T-helper 2 cell treated with Interferon-gamma antibody and Interleukin-4, amounts not matched to agents 5 μg/mL and 100 μg/mL, for 36 hours (primary cell): Measurements from ENCODE around the gene HDGFL2.
A peak's percentile ranks its signal among the peaks of the same experiment; 100 is the strongest.

Experiments used
- DNase-seq: peaks from one replicate; pipeline ENCODE4 v3.0.0; 2021; ENCODE audit warnings: low spot score
- H3K27ac Mint-ChIP-seq: one replicate; pipeline ENCODE4 v1.8.0; 2021; ENCODE audit warnings: mild to moderate bottlenecking, mixed read lengths
- H3K27me3 Mint-ChIP-seq: one replicate; pipeline ENCODE4 v1.8.0; 2021; ENCODE audit warnings: low read depth, mixed read lengths
- H3K36me3 Mint-ChIP-seq: one replicate; pipeline ENCODE4 v1.8.0; 2021; ENCODE audit warnings: low read depth, mixed read lengths
- H3K4me1 Mint-ChIP-seq: one replicate; pipeline ENCODE4 v1.8.0; 2021; ENCODE audit warnings: low read depth, mixed read lengths
- H3K4me3 Mint-ChIP-seq: one replicate; pipeline ENCODE4 v1.8.0; 2022; ENCODE audit warnings: mild to moderate bottlenecking, moderate library complexity, mixed read lengths
- H3K9me3 Mint-ChIP-seq: one replicate; pipeline ENCODE4 v1.8.0; 2021; ENCODE audit warnings: mixed read lengths

HDGFL2 gene

GRCh38 chr19:4472174-4472974 lies at the start of gene HDGFL2:
HDGFL2 (plus strand) TSS chr19:4472297; CDS start chr19:4472351, 54 bp downstream.
- peaks cover 22% of the 10 kb centered on the region for H3K4me1 Mint-ChIP-seq

GRCh38 chr19:4423416-4424126 lies 48.5 kb upstream of the HDGFL2 start:
- Mint-ChIP-seq H3K27me3 (no peaks in the 10 kb centered on the region), H3K9me3 (no peaks in the 10 kb centered on the region), H3K4me1 (peaks cover 6% of the 10 kb centered on the region), H3K4me3 (no peak overlapping the region), H3K36me3 (peaks cover 36% of the 10 kb centered on the region), H3K27ac (no peak overlapping the region)
- DNase-seq = no peak

More at GRCh38 chr19:4472174-4472974, at the start of gene HDGFL2:
- H3K27ac Mint-ChIP-seq = peak within 1 kb of the TSS; percentile 49
- H3K27me3 Mint-ChIP-seq = no peaks in the 10 kb centered on the region
- H3K9me3 Mint-ChIP-seq = no peaks in the 10 kb centered on the region
- peak within 1 kb of the TSS; percentile 87 for H3K4me3 Mint-ChIP-seq
- no peak for DNase-seq
- peaks cover 4% of the 10 kb centered on the region for H3K36me3 Mint-ChIP-seq

DNA sequence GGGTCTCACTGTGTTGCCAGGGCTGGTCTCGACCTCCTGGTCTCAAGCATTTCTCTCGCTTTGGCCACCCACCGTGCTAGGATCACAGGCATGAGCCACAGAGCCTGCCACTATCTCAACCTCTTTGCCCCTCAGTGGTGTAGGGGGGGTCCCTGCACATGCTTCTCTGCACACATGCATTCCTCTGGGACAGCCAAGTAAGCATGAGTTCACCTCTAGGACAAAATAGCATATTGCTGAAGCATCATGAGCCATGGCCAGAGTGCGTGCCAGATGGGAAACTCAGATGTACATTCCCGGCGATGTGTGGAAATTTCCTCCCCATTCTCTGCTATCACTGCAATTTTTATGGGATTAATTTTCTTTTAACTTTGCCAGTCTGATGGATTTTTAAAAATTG lies 46.6 kb upstream of the HDGFL2 start:
- Mint-ChIP-seq H3K9me3 (no peaks in the 10 kb centered on the region), H3K4me3 (no peak overlapping the region), H3K27ac (no peak overlapping the region), H3K27me3 (no peaks in the 10 kb centered on the region), H3K4me1 (peaks cover 6% of the 10 kb centered on the region), H3K36me3 (peaks cover 49% of the 10 kb centered on the region)
- no peak for DNase-seq

DNA sequence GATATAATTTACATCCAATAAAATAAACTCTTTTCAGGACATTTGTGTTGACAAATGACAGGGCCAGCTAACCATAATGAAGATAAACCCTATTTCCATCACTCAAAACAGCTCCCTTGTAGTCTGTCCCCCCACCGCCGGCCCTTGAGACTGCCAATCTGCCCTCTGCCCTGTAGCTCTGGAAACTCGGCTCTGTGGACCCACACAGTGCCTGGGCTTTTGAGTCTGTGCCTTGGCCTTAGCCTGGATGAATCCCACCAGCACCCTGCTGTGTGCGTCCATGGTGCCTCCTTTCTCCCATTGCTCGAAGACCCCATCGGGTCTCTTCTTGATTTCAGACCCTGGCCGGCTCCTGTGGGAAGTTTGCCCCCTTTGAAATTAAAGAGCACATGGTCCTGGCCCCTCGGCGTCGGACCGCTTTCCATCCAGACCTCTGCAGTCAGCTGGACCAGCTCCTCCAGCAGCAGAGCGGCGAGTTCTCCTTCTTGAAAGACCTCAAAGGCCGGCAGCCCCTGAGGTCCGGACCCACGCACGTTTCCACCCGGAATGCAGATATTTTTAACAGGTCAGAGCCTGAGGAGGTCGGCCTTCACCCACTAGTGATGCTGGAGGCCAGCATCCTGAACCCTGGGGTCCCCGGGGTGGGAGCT lies 43.6 kb upstream of the HDGFL2 start:
- H3K27ac Mint-ChIP-seq = peak overlapping the region; percentile 26
- no peak overlapping the region for H3K4me3 Mint-ChIP-seq
- peaks cover 5% of the 10 kb centered on the region for H3K4me1 Mint-ChIP-seq
- DNase-seq = no peak
- peaks cover 53% of the 10 kb centered on the region for H3K36me3 Mint-ChIP-seq
- no peaks in the 10 kb centered on the region for H3K9me3 Mint-ChIP-seq
- no peaks in the 10 kb centered on the region for H3K27me3 Mint-ChIP-seq

- peaks cover 2% of the 10 kb centered on the region for H3K4me1 Mint-ChIP-seq
- no peak overlapping the region for H3K27ac Mint-ChIP-seq
- H3K36me3 Mint-ChIP-seq = peaks cover 50% of the 10 kb centered on the region
- H3K4me3 Mint-ChIP-seq = no peak overlapping the region
- H3K27me3 Mint-ChIP-seq = no peaks in the 10 kb centered on the region
- DNase-seq = no peak
- H3K9me3 Mint-ChIP-seq = no peaks in the 10 kb centered on the region
Measured at GRCh38 chr19:4429256-4429655, 42.8 kb upstream of the HDGFL2 start.

DNA sequence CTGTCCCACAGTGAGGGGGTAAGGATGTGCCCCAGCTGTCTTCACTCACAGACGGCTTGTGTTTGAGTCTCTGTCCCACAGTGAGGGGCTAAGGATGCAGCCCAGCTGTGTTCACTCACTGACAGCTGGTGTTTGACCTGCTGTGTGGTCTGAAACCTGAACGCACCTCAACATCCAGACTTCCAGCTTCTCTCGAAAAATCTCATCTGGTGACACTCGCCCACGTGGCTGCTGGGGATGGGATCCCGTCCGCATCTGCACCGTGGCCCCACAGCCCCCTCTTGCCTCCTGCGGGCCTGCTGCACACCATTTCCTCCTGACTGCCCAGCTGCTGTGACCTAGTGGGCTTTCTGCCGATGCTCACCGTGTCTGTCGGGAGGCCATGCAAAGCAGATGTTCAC lies 42.3 kb upstream of the HDGFL2 start:
- peaks cover 54% of the 10 kb centered on the region for H3K36me3 Mint-ChIP-seq
- DNase-seq = no peak
- peaks cover 2% of the 10 kb centered on the region for H3K4me1 Mint-ChIP-seq
- H3K27me3 Mint-ChIP-seq = no peaks in the 10 kb centered on the region
- no peak overlapping the region for H3K4me3 Mint-ChIP-seq
- H3K9me3 Mint-ChIP-seq = no peaks in the 10 kb centered on the region
- H3K27ac Mint-ChIP-seq = no peak overlapping the region

GRCh38 chr19:4430760-4431159 lies 41.3 kb upstream of the HDGFL2 start:
- peaks cover 2% of the 10 kb centered on the region for H3K4me1 Mint-ChIP-seq
- DNase-seq = no peak

GRCh38 chr19:4431296-4431695 lies 40.8 kb upstream of the HDGFL2 start:
- peaks cover 49% of the 10 kb centered on the region for H3K36me3 Mint-ChIP-seq
- H3K9me3 Mint-ChIP-seq = no peaks in the 10 kb centered on the region
- H3K4me3 Mint-ChIP-seq = no peak overlapping the region
- H3K4me1 Mint-ChIP-seq = no peaks in the 10 kb centered on the region
- H3K27ac Mint-ChIP-seq = no peak overlapping the region
- DNase-seq = no peak
- no peaks in the 10 kb centered on the region for H3K27me3 Mint-ChIP-seq

More at GRCh38 chr19:4430760-4431159, 41.3 kb upstream of the HDGFL2 start:
- Mint-ChIP-seq H3K27me3 (no peaks in the 10 kb centered on the region), H3K4me3 (no peak overlapping the region), H3K27ac (no peak overlapping the region), H3K36me3 (peaks cover 52% of the 10 kb centered on the region), H3K9me3 (no peaks in the 10 kb centered on the region)

DNA sequence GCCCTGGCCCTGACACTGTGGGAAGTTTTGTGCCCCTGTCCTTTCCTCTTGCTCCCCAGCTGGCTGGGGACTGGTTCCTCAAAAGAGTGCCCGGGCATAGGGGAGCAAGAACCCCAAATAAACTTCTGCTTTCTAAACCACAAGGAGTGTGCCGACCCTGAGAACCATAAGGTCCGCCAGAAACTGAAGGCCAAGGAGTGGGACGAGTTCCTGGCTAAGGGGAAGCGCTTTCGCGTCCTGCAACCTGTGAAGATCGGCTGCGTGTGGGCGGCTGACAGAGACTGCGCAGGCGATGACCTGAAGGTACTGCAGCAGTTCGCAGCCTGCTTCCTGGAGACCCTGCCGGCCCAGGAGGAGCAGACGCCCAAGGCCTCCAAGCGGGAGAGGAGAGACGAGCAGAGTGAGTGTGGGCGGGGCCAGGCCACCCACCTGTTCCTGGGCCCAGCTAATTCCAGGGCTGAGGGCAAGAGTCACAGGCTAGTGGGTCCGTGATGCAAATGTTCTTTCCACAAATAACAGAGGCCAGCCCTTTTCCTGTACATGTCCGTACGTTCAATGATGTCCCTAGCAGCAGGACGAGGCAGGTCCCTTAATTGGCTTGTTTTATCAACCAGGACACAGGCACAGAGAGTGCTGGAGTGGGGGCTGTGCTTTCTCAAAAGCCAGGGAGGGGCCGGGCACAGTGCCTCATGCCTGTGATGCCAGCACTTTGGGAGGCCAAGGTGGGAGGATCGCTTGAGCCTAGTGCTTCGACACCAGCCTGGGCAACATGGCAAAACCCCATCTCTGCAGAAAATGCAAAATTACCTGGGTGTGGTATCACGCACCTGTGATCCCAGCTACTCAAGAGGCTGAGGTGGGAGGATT lies 40.1 kb upstream of the HDGFL2 start:
- Mint-ChIP-seq H3K27me3 (no peaks in the 10 kb centered on the region), H3K4me3 (no peak overlapping the region), H3K4me1 (no peaks in the 10 kb centered on the region), H3K36me3 (peaks cover 47% of the 10 kb centered on the region), H3K27ac (no peak overlapping the region), H3K9me3 (no peaks in the 10 kb centered on the region)
- no peak for DNase-seq

DNA sequence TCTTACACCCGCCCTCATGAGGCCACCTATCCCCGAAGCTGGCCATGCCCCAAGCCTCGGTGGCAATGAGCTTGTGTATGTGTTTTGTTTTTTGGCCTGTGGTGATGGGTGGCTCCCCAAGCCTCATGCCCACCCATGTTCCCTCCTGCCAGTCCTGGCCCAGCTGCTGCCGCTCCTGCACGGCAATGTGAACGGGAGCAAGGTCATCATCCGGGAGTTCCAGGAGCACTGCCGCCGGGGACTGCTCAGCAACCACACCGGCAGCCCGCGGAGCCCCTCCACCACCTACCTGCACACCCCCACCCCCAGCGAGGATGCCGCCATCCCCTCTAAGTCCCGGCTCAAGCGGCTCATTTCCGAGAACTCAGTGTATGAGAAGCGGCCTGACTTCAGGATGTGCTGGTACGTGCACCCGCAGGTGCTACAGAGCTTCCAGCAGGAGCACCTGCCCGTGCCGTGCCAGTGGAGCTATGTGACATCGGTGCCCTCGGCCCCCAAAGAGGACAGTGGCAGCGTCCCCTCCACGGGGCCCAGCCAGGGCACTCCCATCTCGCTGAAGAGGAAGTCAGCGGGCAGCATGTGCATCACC lies 39.1 kb upstream of the HDGFL2 start:
- Mint-ChIP-seq H3K27ac (no peak overlapping the region), H3K27me3 (no peaks in the 10 kb centered on the region), H3K9me3 (no peaks in the 10 kb centered on the region), H3K36me3 (peaks cover 49% of the 10 kb centered on the region), H3K4me3 (no peak overlapping the region), H3K4me1 (no peaks in the 10 kb centered on the region)
- no peak for DNase-seq

GRCh38 chr19:4434391-4434790 lies 37.7 kb upstream of the HDGFL2 start:
- Mint-ChIP-seq H3K4me3 (no peak overlapping the region), H3K27ac (no peak overlapping the region)

DNA sequence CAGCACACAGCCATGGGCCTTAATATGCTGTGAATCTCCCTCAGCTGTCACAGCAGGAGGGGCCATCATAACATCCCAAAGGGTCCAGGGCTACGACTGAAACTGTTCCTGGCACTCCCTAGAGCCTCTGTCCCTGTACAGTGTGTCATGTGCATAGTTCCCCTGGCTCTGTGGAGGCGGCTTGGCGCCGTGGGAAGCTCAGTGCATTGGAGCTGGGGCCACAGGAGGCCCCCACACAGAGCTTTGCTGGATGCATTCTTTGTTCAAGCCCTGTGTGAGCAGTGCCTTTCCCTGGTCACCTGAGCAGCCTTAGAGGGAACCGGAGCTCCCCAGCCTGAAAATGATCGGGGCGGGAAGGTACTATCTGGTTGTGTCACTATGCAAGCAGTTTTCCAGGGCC lies 35.9 kb upstream of the HDGFL2 start:
- Mint-ChIP-seq H3K9me3 (no peaks in the 10 kb centered on the region), H3K27me3 (no peaks in the 10 kb centered on the region), H3K36me3 (peaks cover 36% of the 10 kb centered on the region), H3K4me3 (no peak overlapping the region), H3K4me1 (no peaks in the 10 kb centered on the region), H3K27ac (no peak overlapping the region)
- no peak for DNase-seq

More at GRCh38 chr19:4434391-4434790, 37.7 kb upstream of the HDGFL2 start:
- no peaks in the 10 kb centered on the region for H3K27me3 Mint-ChIP-seq
- no peak for DNase-seq
- H3K4me1 Mint-ChIP-seq = no peaks in the 10 kb centered on the region
- H3K9me3 Mint-ChIP-seq = no peaks in the 10 kb centered on the region
- peaks cover 44% of the 10 kb centered on the region for H3K36me3 Mint-ChIP-seq

DNA sequence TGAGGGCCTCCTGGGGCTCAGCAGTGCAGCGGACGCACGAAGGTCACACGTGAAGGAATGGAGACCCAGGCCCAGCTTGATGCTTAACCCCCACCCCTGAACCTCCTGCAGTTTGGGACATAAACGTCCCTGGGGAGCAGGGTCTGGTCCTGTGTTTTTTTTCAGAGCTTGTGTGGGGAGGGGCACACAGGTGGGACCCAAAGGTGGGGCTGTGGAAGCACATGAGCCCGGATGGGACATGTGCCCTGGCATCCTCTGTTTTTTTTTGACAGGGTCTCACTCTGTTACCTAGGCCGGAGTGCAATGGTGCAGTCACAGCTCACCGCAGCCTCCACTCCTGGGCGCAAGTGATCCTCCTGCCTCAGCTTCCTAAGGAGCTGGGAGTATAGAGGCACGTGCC lies 35.0 kb upstream of the HDGFL2 start:
- Mint-ChIP-seq H3K4me3 (no peak overlapping the region), H3K4me1 (no peaks in the 10 kb centered on the region), H3K27me3 (no peaks in the 10 kb centered on the region), H3K9me3 (no peaks in the 10 kb centered on the region), H3K36me3 (peaks cover 29% of the 10 kb centered on the region), H3K27ac (no peak overlapping the region)
- DNase-seq = no peak
